ENCODE measurements around the gene SEMA3A.

DNA sequence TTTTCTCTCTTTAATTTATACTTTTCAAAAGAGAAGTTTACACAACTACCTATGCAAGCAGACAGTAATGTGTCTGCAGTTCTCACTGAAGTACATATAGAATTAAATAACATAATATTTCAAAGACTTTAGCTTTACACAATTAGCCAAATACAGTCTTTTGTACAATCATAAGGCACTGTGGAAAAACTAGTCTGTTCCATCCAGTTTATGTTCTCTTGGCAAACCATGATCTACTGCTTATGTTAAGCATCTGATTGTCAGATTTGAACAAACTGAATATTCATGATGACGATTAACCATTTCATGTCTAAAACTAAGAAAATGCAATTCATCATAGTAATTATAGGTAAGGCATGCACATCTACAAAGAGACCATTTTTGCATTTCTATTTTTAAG lies 842 bp downstream of the SEMA3A start:
- TF ChIP-seq, protein P1, sequence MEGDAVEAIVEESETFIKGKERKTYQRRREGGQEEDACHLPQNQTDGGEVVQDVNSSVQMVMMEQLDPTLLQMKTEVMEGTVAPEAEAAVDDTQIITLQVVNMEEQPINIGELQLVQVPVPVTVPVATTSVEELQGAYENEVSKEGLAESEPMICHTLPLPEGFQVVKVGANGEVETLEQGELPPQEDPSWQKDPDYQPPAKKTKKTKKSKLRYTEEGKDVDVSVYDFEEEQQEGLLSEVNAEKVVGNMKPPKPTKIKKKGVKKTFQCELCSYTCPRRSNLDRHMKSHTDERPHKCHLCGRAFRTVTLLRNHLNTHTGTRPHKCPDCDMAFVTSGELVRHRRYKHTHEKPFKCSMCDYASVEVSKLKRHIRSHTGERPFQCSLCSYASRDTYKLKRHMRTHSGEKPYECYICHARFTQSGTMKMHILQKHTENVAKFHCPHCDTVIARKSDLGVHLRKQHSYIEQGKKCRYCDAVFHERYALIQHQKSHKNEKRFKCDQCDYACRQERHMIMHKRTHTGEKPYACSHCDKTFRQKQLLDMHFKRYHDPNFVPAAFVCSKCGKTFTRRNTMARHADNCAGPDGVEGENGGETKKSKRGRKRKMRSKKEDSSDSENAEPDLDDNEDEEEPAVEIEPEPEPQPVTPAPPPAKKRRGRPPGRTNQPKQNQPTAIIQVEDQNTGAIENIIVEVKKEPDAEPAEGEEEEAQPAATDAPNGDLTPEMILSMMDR (conservative IDR thresholded peaks at IDR 0.05) = no peak
- TF ChIP-seq EZH2 (IDR thresholded peaks at IDR 0.05; ENCODE audit: low read depth) = no peak

All from PC-9 (cell line).